ENCODE data around the gene UMODL1.

GRCh38 chr21:42069843-42070242 lies 1.3 kb upstream of the UMODL1 start:
- no peak for TF ChIP-seq RAD21 (IDR thresholded peaks at IDR 0.05; ENCODE audit: low read depth)
- no peak for TF ChIP-seq EP300 (IDR thresholded peaks at IDR 0.05; ENCODE audit: borderline replicate concordance)
- no peak for TF ChIP-seq CREB1 (IDR thresholded peaks at IDR 0.05; ENCODE audit: low read depth)
- no peak for TF ChIP-seq NFIC (IDR thresholded peaks at IDR 0.05)
- no peak for TF ChIP-seq CEBPB (IDR thresholded peaks at IDR 0.05)
- TF ChIP-seq YY1 (IDR thresholded peaks at IDR 0.05; ENCODE audit: low read depth), result no peak
- TF ChIP-seq TEAD4 (IDR thresholded peaks at IDR 0.05), result no peak
